Suprapubic skin (tissue), 3 donors: ENCODE data around the gene SCPEP1.

Source experiments
- EP300 ChIP-seq: sonication (generic); formaldehyde crosslinking; IDR thresholded peaks from one replicate; pipeline ENCODE4 v1.6.1; 2017; ENCODE audit warnings: antibody characterized with exemption
- POLR2A ChIP-seq, 2 donors: fragments of 450-650 bp; IDR thresholded peaks; one replicate each; pipeline ENCODE4 v1.6.1; 2017; ENCODE audit warnings: antibody characterized with exemption in 2 of 2, mild to moderate bottlenecking in 2 of 2, moderate library complexity in 2 of 2
- TF ChIP-seq, protein P1 (sequence below), 2 donors: fragments of 200-600 bp in 1 of 2; fragments of 450-650 bp in 1 of 2; sonication (generic) in 1 of 2; IDR thresholded peaks; one replicate each; pipeline ENCODE4 v1.5.1; 2016 to 2019; ENCODE audit warnings: antibody characterized with exemption in 2 of 2, mild to moderate bottlenecking in 1 of 2, moderate library complexity in 1 of 2

DNA sequence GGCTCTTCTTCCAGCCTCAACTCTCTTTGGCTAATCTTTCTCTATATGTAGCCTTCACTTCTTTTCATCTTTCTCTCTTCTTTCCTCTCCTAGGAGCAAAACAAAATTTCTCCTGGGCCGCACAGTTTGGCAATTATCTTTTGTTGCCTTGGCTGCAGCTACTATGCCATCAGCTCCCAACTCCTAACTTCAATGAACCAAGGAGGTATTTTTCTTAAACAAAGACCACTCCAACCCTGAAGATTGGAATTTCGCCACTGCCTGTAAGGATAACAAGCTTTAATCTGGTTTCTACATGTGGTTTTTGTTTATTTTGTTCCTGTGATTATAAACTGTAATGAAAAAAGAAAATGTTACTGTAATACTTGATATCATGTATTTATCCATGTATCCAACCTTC, 2.3 kb upstream of the SCPEP1 start:
- TF ChIP-seq, protein P1, sequence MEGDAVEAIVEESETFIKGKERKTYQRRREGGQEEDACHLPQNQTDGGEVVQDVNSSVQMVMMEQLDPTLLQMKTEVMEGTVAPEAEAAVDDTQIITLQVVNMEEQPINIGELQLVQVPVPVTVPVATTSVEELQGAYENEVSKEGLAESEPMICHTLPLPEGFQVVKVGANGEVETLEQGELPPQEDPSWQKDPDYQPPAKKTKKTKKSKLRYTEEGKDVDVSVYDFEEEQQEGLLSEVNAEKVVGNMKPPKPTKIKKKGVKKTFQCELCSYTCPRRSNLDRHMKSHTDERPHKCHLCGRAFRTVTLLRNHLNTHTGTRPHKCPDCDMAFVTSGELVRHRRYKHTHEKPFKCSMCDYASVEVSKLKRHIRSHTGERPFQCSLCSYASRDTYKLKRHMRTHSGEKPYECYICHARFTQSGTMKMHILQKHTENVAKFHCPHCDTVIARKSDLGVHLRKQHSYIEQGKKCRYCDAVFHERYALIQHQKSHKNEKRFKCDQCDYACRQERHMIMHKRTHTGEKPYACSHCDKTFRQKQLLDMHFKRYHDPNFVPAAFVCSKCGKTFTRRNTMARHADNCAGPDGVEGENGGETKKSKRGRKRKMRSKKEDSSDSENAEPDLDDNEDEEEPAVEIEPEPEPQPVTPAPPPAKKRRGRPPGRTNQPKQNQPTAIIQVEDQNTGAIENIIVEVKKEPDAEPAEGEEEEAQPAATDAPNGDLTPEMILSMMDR (IDR thresholded peaks at IDR 0.05), result no peak
- TF ChIP-seq EP300 (no peak), POLR2A (IDR thresholded peaks at IDR 0.05) (no peak)
